PFSK-1 (cell line): Measurements from ENCODE around the gene PARD6B.

Experiments
- POLR2AphosphoS5 ChIP-seq: IDR thresholded peaks from 2 replicates; pipeline ENCODE4 v1.6.1; 2012; ENCODE audit warnings: low read depth, mild to moderate bottlenecking, control low read depth, low read length, moderate library complexity
- REST ChIP-seq, 2 experiments: IDR thresholded peaks; 2 replicates each; pipeline versions ENCODE4 v1.6.1 to v1.8.0; 2011 to 2012; ENCODE audit warnings: low read depth in 2 of 2, low read length in 2 of 2, control low read depth in 1 of 2, inconsistent platforms in 1 of 2, mild to moderate bottlenecking in 1 of 2, moderate library complexity in 1 of 2; ENCODE audit not compliant: insufficient read depth in 1 of 2
- SIN3A ChIP-seq: IDR thresholded peaks from 2 replicates; pipeline ENCODE4 v1.6.1; 2012; ENCODE audit warnings: mild to moderate bottlenecking, low read length, moderate library complexity, borderline replicate concordance; ENCODE audit not compliant: insufficient read depth
- TAF1 ChIP-seq: IDR thresholded peaks from 2 replicates; pipeline ENCODE4 v1.6.1; 2012; ENCODE audit warnings: low read length, control low read depth, borderline replicate concordance; ENCODE audit not compliant: insufficient read depth

GRCh38 chr20:50735813-50736212 lies 4.4 kb downstream of the PARD6B start:
- TF ChIP-seq SIN3A (no peak), REST (IDR thresholded peaks at IDR 0.05; ENCODE audit: insufficient read depth in 1 of 2, low read depth in 2 of 2, low read length in 2 of 2) (no peak), POLR2AphosphoS5 (no peak), TAF1 (no peak)
